Testis (tissue), 2 donors: ENCODE data around the gene OR51B4.

Experiments used
- CTCF ChIP-seq, 3 experiments: fragments of 450-650 bp in 2 of 3; fragments of 200-600 bp in 1 of 3; sonication (generic) in 1 of 3; IDR thresholded peaks; one replicate each; pipeline ENCODE4 v1.5.1; 2016 to 2019; ENCODE audit warnings: antibody characterized with exemption in 3 of 3, mild to moderate bottlenecking in 2 of 3, moderate library complexity in 1 of 3
- POLR2A ChIP-seq: fragments of 450-650 bp; IDR thresholded peaks from one replicate; pipeline ENCODE4 v1.6.1; 2017; ENCODE audit warnings: antibody characterized with exemption, mild to moderate bottlenecking, moderate library complexity

DNA sequence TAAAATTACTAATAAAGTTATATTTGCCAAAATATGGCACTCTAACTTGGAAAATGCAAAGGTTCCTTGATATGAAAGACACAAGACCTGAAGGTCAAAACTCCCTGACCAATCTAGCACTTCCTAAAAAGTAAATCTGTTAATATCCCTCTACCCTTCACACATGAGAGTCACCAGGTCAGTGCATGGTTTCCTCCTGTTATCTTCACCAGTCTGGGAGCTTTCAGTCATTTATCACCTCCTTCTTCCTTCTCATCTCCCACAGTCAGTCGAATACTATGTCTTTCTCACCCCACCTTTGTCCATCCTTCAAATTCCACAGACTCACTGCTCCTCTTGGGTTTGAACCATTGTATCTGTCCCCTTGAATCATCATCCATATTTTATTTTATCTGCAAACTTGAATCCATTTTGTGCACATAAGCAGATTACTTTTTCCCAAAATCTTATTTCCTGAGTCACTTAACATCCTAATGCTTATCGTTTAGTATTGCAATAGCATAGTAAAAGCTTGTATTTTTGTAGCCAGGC is 34.6 kb downstream of the OR51B4 start:
- TF ChIP-seq CTCF (IDR thresholded peaks at IDR 0.05) (no peak), POLR2A (no peak)
